ENCODE results near the gene CSNK1G2.
"Not testable (repeated sequence)": the region's sequence is repeated elsewhere in the genome, so short reads cannot be mapped to it uniquely, and the experiment has no call there.

Gene CSNK1G2

GRCh38 chr19:1969176-1970002, 28.4 kb downstream of the CSNK1G2 start:
- DNase-seq: no peak

DNA sequence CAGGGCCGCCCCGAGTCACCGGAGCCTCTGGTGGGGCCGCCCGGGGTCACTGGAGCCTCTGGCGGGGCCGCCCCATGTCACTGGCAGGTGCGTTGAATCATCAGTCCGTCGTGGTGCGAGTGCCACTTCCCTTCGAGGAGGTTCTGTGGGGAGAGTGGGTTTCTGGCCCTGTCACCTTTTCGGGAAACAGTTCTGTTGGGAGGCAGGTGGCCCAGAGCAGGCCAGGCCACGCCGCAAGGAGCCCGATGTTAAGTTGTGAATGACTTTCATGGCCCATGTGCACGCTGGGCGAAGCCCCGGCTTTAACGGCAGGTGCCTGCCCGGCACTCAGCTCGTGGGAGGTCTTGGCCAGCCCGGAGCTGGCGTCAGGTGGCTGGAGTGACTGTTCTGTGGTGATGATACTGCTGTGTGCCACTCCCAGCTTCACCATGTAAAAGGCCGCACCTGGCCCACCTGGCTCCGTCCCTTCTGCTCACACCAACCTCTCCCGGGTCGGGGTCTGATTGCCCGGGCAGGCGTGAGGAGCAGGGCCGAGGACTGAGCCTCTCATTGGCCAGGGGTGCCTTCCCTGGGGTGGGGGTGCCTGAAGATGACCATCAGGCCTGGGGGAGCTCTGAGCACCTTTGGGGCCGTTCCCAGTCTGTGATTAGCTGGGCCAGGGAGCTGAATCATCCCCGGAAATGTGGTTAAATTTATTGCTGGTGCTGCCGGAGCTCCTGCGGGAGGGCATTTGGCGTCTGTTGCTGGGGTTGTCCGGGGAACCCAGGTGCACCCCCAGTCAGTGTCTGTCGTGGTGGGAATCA, 29.2 kb downstream of the CSNK1G2 start:
- DNase-seq: no peak

GRCh38 chr19:1970806-1971502, 30.0 kb downstream of the CSNK1G2 start:
- DNase-seq: no peak

DNA sequence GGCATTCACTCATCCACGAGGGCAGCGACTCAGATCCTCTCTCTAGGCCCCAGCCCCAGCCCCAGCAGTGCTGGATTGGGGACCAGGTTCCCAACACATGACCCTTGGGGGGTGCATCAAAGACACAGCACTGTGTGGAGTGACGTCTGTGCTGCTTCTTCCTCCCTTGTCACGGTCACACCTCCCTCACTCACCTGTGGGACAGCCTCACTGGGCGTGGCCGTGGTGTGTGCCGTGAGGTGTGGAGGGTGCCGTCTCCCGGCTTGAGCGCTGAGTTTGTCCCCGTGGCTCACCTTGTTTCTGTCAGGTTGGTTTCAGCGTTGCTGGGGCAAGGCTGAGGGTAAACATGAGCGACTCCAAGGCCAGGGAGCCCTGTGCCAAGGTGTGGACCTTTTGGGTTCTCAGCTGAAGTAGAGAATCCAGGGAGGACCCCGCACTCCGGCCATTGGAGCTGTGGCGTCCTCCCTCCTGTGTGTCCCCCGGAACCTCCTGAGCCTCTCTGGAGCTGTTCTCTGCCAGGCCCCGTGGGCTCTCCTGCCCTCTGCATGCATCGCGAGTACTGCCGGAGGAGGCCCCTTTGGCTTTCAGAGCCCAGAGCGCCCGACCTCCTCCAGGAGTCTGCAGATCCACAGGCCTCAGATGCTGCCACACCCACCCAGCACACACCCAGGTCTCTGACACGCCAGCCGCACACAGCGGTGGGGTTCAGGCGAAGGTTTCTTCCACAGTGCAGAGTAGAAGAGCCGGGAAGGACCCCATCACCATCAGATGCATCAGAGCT, 33.6 kb downstream of the CSNK1G2 start:
- DNase-seq: no peak

DNA sequence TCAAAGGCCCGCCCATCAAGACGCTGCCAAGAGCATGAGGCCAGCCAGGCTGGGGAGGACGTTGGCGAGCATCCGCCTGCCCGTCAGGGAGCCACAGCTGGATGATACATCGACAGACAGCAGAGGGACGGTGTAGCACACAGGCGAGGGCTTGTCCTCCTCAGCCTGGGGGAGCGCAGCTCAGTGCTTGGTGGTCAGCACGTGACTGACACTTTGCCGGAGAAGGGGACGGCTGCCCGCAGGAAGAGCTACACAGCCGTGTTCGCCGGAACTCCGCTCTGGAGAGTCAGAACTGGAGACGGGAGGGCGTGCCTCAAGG, 34.1 kb downstream of the CSNK1G2 start:
- no peak for DNase-seq

GRCh38 chr19:1977120-1977519, 36.1 kb downstream of the CSNK1G2 start:
- no peak for DNase-seq

- no peak for DNase-seq
Observed at GRCh38 chr19:1978346-1978894, 37.4 kb downstream of the CSNK1G2 start.

DNA sequence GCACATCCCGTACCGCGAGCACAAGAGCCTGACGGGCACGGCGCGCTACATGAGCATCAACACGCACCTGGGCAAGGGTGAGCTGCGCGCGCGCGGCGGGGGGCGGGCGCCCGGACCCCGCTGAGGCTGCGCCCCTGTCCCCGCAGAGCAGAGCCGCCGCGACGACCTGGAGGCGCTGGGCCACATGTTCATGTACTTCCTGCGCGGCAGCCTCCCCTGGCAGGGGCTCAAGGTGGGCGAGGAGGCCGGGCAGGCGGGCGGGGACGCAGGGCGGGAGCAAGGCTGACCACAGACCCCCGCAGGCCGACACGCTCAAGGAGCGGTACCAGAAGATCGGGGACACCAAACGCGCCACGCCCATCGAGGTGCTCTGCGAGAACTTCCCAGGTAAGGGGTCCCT, 38.0 kb downstream of the CSNK1G2 start:
- no peak for DNase-seq

DNA sequence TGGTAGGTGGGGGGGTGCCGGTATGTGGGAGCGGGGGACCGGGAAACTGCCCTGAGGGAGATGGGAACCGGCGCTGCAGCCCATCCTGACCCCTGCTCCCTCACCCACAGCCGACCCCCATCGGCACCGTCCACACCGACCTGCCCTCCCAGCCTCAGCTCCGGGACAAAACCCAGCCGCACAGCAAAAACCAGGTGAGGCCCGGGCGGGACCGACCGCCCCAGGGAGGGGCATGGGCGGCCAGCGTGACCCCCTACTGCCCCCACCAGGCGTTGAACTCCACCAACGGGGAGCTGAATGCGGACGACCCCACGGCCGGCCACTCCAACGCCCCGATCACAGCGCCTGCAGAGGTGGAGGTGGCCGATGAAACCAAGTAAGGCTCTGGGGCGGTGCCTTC, 38.7 kb downstream of the CSNK1G2 start:
- DNase-seq: no peak

GRCh38 chr19:1980091-1980808, 39.3 kb downstream of the CSNK1G2 start:
- no peak for DNase-seq

DNA sequence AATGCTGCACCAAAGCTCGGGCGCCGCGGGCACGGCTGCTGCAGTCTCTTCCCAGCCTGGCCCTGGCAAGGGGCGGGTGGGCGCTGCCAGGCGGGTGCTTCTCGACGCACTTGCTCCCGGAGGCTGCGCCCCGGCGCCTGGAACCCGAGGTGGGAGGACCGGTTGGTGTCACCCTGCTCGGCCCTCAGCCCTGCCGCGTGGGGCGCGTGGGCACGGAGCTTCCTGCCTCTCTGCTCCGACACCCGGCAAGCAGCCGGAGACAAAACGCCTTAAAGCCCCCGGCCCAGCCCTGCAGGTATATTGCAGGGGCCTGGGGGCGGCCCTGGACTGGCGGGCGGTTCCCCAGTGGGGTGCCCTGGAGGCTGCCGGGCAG, 39.8 kb downstream of the CSNK1G2 start:
- DNase-seq: no peak

- DNase-seq: no peak
Observed at GRCh38 chr19:1981253-1981652, 40.3 kb downstream of the CSNK1G2 start.

- DNase-seq: no peak
Observed at GRCh38 chr19:1984357-1984756, 43.4 kb downstream of the CSNK1G2 start.

DNA sequence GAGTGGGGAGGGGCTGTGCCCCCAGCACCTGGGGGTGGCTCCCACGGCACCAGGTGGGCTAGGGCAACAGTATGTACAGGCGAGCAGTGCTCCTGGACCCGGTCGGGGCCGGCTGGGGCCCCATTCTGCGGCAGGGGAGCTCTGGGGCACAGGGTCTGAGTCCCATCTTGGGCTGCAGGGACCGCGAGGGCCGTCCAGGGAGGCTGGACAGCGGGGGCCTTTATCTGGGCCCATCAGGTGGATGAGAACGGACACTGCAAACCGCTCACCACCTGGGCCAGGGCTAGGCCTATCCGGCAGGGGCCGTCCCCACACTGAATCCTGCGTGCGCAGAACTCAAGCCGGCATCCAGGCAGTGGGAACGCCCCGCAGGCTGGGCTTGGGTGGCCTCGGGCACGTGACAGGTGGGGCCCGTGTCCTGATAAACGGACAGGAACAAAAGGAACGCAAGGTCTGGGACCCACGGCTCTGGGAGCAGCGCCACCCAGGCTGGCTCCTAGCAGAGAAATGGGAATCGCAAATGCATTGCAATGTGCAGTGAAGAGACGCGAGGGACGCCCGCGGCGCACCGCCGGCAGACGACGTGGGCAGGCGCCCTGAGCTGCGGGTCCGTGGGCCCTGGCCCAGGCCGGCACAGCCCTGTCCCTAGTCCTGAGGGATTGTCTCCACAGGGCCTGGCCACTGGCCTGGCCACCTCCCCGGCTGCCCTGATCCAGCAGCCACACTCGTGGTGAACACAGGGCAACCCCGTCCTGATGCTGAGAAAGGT, 44.8 kb downstream of the CSNK1G2 start:
- no peak for DNase-seq

DNA sequence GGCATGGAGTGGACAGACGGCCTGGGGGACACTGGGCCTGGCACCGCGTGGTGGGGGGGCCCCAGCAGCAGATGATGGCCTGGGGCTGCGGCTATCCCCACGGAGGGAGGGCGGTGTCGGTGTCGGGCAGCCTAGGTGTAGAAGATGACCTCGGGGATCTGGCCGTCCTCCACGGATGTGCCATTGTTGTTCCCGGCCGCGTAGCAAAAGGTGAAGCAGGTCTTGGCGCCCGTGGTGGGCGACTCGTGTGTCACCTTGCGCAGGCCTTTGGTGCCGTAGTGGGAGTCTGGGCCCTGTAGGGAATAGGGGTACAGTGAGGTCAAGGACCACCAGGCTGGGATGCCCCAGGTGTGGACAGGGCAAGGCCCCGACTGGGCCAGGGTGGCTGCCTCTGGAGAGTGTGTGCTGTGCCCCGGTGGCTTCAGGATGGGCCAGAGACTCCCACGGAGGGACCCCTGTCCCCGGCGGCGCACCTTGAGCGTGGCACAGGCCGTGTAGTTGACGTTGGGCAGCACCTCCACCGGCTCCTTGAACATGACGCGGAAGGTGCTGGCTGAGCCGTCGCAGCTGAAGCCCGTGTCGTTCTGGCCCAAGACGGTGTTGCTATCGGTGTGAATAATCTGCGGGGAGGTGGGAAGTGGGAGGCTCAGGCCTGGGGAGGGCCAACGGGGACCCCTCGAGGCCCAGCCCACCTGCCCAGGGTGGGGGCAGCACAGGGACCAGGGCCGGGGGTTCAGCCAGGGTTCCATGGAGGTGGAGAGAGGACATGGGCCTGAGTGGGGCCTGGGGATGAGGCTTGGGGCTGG, 45.6 kb downstream of the CSNK1G2 start:
- no peak for DNase-seq

DNA sequence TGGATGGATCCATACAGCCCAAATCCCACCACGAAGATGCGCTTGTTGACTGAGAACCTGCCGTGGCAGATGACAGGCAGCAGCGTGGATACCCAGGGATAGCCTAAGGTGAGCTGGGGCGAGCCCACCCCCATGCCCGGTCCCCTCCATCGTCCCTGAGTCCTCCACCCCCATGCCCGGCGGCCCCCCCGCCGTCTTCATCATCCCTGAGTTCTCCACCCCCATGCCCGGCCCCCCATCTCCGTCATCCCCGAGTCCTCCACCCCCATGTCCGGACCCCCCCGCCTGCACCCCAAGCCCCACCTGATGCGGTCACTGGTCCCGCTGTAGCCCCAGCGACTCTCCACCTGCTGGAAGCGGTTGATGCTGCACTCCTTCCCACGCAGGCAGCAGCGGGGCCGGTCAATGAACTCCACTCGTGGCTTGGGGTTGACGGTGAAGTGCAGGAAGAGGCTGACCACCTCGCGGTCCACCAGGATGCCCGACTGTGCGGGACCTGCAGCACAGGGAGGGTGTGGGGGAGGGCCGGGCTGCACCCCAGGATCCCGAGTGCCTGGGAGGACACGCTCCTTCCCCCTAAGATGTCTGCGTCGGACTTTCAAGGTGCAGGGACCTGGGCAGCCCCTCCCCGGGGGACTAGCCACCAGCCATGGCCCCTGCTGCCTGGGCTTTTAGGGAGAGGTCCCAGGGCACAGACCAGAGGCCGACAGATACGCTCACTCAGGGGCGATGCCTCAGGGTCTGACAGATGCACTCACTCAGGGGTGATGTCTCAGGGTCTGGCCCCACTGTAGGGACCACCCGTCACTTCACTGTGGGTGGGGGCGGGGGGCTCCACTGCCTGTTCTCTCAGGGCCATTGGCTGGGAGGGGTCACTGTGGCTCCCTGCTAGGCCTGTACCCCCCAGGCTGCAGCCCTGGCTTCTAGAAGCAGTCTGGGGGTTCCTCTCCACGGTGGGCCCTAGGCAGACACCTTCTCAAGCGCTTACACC, 46.5 kb downstream of the CSNK1G2 start:
- DNase-seq: no peak

DNA sequence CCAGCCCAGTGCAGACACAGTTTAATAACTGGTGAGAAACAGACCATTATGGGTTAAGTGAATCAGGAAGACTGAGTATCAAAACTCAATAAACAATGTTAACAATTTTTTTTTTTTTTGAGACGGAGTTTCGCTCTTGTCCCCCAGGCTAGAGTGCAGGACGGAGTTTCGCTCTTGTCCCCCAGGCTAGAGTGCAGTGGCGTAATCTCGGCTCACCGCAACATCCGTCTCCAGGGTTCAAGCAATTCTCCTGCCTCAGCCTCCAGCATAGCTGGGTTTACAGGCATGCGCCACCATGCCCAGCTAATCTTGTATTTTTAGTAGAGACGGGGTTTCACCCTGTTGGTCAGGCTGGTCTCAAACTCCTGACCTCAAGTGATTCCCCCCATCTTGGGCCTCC, 47.5 kb downstream of the CSNK1G2 start:
- not testable (repeated sequence) for DNase-seq

GRCh38 chr19:1989513-1990229, 48.7 kb downstream of the CSNK1G2 start:
- DNase-seq: no peak

Data from CD4-positive, alpha-beta T cell treated with Interleukin-4 for 1 hour (primary cell).